OCI-M2 (cell line): Measurements from ENCODE around the gene KLC4.
"Not testable (repeated sequence)": the region's sequence is repeated elsewhere in the genome, so short reads cannot be mapped to it uniquely, and the experiment has no call there.

ENCODE experiments used
- DNase-seq: peaks from one replicate; lab custom pipeline; 2025; ENCODE audit not compliant: unreplicated experiment; lab: John Stamatoyannopoulos, UW

Gene KLC4

DNA sequence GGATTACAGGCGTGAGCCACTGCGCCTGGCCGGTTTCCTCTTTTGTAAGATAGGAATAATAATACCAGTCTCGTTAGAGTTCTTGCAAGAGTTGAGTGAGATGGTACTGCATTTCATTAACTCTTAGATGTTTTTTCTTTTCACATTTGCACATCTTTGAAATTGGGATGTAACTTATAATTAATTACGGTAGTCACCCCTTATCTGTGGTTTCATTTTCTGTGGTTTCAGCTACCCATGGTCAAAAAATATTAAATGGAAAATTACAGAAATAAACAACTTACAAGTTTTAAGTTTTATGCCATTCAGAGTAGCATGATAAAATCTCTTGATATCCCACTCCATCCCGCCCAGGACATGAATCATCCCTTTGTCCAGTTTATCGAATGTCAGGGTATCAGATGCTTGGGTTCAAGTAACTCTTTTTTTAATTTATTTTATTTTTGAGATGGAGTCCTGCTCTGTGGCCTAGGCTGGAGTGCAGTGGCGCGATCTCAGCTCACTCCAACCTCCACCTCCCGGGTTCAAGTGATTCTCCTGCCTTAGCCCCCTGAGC lies 32.1 kb downstream of the KLC4 start:
- no peak for DNase-seq

DNA sequence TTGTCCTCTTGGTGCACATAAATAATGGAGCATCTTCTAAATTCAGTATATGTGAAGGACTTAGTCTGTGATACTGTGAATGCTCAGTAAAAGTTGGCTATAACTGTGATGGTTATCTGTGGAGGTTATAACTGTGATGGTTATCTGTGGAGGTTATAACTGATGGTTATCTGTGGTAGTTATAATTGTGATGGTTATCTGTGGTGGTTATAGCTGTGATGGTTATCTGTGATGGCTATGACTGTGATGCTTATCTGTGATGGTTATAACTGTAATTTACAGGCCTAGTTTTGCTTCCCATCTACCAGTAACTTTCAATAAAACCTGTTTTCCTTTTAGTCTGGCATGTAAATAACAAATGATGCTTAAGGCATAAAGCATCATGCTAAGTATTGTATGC lies 33.2 kb downstream of the KLC4 start:
- no peak for DNase-seq

DNA sequence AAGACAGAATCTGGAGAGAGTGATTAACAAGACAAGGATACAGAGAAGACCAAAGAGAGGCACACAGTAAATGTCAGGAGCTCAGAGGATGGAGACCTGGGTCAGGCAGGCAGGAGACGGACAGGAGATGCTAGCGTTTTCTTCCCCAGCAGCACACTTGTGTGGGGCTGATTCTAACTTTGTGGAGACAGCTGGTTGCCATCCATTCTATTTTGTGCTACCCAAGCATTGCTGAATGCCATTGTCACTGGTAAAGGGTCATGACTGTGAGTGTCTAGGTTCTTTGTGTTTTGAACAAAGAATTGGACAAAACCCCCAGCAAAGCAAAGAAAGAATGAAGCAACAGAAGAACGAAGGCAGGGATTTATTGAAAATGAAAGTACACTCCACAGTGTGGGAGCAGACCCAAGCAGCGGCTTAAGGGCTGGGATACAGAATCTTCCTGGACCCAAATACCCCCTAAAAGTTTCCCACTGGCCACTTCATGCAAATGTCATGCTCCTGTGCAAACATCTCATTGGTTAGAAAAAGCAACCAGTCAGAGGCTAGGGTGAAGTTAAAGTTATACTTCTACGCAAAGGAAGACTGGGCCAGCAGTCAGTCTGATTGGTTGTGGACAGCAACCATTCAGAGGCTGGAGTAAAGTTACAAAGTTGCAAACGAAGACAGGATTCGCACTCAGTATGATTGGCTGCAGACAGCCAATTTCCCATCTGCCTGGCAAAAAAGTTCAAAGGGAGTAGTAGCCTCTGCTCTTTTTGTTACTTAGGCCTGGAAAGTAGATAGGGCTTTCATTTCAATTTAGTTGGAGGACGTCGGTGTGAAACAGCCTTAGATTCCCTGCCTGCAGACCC lies 34.2 kb downstream of the KLC4 start:
- DNase-seq = no peak

DNA sequence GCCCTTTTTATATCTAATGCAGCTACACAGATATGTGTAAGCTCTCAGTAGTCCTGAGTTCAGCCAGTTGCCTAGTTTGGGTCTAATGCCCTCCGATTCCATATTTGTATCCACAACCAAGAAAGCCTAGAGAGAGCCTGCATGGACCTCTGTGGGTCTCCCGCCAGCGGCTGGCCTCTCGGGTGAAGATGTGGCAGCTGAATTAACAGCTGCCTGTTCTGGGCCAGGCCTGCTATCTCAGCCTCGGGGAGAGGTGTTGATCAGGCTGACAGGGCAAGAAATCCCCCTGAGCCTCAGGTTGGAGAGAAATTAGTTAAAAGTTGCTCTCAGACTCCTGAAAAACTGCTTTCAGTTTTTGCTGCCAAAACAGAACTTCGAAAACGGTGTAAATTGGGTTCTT lies 36.5 kb downstream of the KLC4 start:
- no peak for DNase-seq

DNA sequence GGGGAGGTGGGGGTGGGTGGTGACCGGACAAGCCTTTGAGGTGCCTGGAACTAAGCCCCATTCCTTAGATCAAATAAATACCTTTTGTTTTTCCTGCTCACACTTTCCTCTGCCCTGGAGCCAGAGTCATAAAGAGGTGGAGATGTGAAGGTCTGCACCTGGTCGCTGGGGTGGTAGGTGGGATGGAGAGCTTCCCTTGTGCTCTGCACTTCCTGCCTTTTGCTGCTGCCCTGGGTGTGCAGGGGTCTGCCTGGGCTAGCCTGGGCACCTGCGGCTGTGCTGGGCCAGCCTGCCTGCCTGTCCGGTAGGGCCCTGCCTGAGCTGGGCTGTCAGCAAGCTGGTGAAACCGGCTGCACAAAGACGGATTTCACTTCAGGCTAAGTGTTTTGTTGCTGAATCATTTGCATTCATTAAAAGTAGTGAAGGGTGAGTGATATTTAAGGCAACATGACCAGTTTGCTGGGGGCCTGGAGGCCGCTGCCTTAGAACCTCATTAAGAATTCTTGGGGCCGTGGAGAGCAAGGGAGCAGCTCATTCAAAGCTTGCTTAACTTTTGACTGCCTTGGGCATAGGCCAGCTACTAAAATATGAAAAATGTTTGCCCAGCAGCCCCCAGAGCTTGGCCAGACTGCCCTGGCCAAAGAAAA lies 37.1 kb downstream of the KLC4 start:
- no peak for DNase-seq

DNA sequence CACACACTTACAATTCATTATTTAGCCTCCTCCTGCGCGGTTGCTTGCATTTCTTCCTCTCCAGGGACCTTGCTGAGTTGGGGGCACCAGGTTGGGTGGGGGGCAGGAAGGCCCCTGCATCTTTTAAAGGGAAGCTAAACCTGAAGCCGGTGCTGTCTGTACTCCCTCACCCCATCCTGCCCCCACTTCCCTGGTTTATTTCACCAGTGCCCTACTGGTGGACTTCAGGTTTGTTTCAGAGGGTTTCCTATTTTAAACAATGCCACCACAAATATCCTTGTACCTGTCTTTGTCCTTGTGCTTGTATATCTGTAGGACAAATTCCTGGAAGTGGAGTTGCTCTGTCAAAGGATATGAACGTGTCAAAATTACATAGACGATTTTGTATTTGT lies 37.7 kb downstream of the KLC4 start:
- DNase-seq = no peak

DNA sequence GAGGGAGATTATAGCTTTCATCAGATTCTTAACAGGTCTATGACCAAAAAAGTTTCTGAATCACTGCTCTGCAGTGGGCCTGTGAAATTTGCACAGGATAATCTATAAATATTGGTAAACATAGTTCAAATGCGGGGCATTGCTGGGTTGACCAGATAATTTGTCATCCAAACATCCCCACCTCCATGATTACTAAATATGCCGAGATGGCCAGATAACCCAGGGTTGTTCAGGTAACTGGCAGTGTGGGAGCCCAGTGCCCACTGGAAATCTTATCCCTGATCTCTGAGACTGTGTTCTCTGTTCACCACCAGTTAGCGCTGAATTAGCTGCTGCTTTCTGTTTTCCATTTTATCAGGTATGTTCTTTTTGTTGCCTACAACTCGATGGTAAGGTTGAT lies 38.1 kb downstream of the KLC4 start:
- no peak for DNase-seq

DNA sequence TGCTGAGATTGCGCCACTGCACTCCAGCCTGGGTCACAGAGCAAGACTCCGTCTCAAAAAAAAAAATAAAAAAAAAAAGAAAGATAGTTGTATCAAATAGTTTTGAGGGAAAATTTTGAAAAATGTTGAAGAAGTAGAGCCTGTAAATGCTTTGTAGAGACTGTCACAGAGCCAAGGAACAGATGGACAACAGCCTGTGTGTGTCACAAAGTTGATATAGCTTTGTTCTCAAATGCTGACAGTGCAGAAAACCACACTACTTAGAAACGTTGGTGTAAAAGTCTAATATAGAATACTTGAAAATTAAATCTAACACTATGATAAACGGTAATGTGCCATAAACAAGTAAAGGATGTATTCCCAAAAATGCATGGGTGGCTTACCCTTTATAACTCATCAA lies 42.1 kb downstream of the KLC4 start:
- DNase-seq = no peak

DNA sequence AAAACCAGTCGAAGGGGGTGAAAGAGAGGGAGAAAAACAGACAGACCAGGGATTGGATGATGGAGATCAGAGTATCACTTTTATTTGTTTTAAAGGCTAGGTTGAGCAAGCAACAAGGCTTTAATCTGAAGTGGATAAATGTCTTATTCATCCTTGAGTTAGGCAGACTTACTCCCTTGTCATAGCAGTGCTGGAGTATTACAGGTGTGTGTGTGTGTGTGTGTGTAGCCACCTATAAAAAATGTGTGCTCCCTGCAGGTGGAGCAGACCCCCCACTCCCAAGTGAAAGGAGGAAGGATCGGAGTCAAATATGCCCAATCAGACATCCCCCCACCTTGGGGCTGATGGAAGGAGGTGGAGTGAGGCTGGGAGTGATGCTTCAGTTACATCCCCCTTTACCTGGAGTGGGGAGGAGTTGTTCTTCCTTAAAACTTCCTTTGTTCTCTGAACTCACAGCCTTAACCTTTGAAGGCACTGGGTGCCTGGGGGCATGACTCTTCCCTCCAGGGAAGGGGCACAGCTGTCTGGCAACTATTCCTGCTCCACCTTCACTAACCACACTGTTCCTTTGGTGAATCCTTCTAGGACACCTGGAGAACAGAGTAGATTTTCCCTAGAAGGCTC lies 43.9 kb downstream of the KLC4 start:
- no peak for DNase-seq

DNA sequence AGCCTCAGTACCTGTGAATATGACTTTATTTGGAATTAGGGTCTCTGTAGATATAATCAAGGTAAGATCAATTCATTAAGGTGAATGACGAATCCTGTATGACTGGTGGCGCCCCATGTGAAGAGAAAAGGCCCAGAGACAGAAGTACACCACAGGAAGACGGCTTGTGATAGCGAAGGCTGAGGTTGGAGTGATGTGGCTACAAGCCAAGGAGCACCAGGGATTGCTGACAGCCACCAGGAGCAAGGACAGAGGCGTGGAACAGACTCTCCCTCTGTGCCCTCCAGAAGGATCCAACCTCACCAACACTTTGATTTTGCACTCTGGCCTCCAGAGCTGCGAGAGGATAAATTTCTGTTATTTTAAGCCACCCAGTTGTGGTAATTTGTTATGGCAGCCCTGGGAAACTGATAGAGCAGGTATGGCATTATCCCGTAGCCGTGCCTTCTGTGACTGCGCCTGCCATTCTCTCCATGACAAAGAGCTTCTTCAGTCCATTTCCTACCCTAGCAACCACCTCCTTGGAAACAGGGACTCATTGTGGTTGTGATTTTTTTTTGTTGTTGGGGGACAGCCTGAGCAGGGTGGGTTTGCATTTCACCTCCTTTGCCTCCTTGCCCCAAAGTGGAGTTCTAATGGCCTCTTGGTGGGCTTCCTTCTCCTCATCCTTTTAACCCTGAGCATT lies 46.2 kb downstream of the KLC4 start:
- DNase-seq = no peak

DNA sequence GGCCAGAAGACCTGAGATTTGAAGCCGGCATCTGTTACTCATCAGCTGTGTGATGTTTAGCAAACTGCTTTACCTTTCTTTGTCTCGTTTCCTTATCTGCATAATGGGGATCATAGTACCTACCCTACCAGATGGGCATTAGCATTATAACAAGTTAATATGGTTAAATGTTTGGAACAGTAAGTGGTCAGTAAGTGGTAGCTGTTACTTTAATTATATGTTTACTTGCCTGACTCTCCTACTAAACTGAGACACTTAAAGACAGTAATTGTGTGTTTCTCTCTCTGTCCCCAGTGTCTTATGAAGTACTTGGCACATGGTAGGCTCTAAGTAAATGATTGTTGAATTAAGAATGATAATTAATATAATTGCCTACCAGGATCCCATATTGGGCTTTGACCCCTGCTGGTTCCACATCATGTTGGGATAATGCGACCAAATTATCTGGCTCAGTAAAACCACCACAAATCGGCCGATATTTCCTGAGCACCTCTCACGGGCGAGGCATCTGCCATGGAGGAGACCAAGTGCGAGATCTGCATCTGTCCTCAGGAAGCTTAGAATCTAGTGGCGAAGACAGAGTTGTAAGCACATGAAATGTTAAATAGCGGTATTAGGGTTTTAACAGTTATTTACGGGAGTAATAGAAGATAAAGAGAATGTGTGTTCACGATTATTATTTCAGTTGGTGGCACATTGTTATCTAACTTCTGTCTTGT lies 48.1 kb downstream of the KLC4 start:
- DNase-seq = no peak

DNA sequence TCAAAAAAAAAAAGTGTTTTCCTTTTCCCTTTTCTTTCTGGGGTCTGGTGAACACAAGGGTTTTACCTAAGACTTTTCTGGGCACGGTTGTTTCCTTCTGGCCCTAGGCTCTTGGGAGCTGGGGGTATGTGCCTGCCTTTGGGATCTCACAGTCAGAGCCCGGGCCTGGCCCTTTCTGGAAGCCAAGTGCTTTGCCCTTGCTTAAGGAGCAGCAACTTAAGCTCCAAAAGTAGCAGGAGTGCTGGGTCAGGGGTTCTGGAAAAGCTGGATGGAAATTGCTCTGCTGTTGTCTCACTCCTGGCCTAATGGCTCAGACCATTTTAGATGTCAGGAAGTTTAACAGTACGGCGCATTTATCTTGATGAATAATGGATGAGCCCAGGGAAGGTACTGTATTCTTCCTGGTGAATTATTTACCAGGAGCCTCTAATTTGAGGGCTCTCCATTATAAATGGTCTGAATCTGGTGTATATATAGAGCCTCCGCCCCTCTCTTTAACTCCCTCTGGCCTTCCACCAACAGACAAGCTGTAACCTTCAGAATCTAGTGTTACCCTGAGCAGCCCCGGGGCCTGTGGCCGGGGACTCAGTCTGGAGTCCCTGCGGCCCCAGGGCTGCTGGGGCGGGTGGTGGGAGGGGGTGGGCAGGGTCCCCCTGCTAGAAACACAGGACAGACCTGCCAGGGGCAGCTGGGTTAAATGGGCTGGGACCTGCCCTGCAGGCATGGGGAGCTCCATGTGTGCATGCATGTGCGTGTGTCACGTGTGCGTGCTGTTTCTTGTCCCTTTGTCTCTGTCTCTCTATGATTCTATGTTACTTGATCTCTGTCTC lies 54.2 kb downstream of the KLC4 start:
- DNase-seq = no peak

DNA sequence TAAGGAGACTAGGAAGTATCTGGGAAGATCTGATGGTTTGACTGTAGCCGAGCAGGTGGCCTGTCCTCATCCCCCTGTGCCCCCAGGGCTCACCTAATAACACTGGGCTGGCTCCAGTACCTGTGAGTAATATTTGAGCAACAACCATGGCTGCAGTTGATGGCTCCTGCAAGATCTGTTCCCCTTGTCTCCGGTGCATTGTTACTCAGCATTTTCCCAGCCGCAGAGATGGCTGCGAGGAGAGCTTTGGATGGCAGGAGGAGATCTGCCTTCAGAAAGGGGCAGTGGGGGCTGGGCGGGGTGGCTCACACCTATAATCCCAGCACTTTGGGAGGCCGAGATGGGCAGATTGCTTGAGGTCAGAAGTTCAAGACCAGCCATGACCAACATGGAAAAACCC lies 55.9 kb downstream of the KLC4 start:
- DNase-seq = no peak

DNA sequence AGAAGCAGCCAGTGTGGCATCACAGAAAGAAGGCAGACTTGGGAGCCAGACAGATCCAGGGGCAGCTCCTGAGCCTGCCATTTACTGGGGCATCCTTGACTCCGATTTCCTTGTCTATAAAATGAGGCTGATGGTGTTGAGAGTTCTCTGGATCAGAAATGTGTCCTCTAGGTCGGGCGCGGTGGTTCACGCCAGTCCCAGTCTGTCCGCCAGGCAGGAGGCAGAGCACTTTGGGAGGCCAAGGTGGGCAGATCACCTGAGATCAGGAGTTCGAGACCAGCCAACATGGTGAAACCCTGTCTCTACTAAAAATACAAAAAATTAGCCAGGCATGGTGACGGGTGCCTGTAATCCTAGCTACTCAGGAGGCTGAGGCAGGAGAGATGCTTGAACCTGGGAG lies 58.0 kb downstream of the KLC4 start:
- DNase-seq = not testable (repeated sequence)

DNA sequence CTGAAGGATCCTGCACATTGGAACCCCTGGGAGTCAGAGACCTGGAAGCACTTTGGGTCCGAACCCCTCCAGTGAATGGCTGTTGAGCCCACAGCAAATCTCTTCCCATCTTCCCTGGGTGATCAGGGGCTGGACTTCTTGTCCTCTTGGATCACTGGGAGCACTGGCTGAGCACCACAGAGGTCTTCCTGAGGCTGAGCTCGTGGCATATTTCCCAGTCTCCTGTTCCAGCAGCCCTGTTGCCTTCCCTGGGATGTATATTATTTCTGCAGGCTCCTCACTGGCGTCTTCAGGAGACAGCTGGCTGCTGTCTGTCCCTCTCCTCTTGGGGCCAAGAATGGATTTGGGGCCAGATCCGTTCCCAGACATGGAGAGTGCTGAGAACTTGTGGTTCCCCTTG lies 60.1 kb downstream of the KLC4 start:
- no peak for DNase-seq

DNA sequence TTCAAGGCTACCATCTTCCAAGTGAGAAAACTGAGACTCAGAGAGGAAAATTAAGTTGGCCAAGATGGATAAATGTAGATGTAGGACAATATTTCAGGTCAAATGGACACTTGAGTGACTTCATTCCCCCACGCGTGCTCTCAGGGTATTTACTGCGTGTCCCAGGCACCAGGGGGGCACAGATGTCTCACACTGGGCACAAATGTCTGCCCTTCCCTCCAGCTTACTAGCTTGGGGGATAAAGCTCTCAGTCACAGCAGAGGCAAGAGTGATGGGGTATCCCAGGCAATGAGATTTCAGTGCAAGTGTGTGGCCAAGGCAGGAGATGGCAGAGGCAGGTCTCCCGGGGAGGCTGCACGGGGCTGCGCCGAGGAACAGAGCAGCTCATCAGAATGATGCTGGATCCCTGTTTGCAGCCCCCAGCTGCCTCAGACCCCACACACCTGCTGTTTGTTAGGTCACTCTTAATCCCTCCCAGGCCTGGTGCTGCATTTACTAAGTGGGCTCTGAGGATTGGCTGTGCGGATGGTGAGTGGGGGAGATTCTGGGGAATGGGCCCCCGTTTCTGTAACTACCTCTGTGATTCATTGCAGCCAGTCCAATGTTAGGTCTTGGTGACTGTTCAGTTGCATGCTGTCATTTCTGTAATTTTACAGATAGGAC lies 60.8 kb downstream of the KLC4 start:
- no peak for DNase-seq

DNA sequence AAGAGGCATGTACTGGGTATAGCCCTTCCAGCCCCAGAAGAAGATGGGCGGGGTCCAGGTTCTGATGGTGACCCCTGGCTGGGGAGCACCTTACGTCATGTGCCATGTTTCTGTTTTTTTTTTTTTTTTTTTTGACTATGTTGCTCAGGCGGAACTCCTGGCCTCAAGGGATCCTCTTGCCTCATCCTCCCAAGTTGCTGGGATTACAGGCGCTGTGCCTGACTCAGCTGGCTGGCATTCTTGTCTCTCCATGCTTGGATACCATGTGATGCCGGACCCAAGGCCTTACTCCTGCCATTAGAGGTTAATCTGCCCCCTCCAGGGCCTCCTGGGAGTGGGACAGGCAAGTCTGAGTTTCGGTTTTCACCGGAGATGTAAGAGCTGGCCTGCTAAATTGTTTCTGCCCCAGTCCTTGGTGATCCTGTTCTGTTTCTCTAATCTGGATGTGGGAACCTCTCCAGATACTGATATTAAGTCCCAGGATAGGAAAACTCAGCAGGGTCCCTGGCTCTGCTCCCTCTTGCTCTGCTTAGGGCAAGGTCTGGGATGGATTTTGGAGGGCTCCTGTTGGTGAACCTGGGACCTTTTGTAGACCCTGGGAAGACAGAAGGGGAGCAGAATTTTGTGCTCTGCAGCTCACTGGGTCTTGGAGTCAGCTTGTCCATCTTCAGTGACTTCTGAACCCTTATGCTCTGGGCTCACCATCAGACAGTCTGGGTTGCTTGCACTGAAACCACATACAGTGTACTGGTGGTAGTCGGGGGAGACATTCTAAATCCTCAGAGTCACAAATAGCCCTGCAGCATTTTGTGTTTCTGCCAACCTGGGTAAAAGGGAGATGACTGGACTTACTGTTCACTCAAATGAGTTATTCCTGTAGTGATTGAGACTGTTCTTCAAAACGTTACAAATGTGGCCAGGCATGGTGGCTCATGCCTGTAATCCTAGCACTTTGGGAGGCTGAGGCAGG lies 61.8 kb downstream of the KLC4 start:
- no peak for DNase-seq

DNA sequence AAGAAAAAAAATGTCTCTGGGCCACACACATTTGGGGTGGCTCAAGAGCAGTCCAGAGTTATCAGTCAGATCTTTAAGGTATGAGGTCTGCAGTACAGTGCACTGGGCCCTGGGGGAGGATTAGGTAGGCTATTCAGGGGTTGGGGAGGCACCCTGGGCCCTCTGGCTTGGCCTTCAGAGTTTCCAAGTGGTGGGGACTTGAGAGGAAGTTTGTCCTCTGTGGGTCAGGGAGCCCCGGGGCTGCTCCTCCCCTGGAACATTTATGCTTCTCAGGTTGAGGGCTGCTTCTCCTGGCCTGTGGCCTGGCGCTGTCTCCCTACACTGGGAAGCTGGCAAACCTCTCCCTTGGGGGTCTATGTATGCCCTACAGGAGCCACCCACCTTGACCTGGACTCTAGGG lies 62.7 kb downstream of the KLC4 start:
- no peak for DNase-seq
